Tibial nerve (tissue), 4 donors: ENCODE data around the gene HRH3. TPM values are rescaled to one million over a fixed set of nuclear protein-coding genes. Genes with fewer than 3 reads are reported as not detected.

Source experiments
- DNase-seq, 2 donors: peaks; one replicate each; pipeline ENCODE4 v3.0.0-alpha.2; 2019; ENCODE audit warnings: low spot score in 2 of 2
- H3K27ac ChIP-seq, 4 donors: fragments of 200-600 bp; sonication (generic) in 3 of 4; one replicate each; pipeline ENCODE4 v1.5.1; 2017 to 2019; ENCODE audit warnings: mild to moderate bottlenecking in 1 of 4
- H3K27me3 ChIP-seq, 2 donors: fragments of 200-600 bp; sonication (generic) in 1 of 2; one replicate each; pipeline versions ENCODE4 v1.5.1 to v1.6.0; 2017 to 2019
- H3K36me3 ChIP-seq, 3 donors: fragments of 200-600 bp; sonication (generic); one replicate each; pipeline ENCODE4 v1.5.1; 2018 to 2019
- H3K4me1 ChIP-seq, 4 donors: fragments of 200-600 bp; sonication (generic) in 3 of 4; one replicate each; pipeline ENCODE4 v1.5.1; 2017 to 2019
- H3K4me3 ChIP-seq, 4 donors: fragments of 200-600 bp; sonication (generic) in 3 of 4; one replicate each; pipeline ENCODE4 v1.5.1; 2017 to 2019; ENCODE audit warnings: mild to moderate bottlenecking in 1 of 4, moderate library complexity in 1 of 4
- H3K9me3 ChIP-seq, 4 donors: fragments of 200-600 bp; sonication (generic) in 3 of 4; one replicate each; pipeline ENCODE4 v1.5.1; 2017 to 2019
- CTCF ChIP-seq, 5 experiments: fragments of 200-600 bp in 3 of 5; fragments of 450-650 bp in 2 of 5; sonication (generic) in 3 of 5; IDR thresholded peaks; one replicate each; pipeline ENCODE4 v1.5.1; 2016 to 2019; ENCODE audit warnings: antibody characterized with exemption in 5 of 5, mild to moderate bottlenecking in 3 of 5, moderate library complexity in 2 of 5
- EP300 ChIP-seq, 2 donors: sonication (generic); formaldehyde crosslinking; IDR thresholded peaks; one replicate each; pipeline ENCODE4 v1.6.1; 2017; ENCODE audit warnings: antibody characterized with exemption in 2 of 2, mild to moderate bottlenecking in 1 of 2
- POLR2A ChIP-seq, 2 donors: fragments of 450-650 bp; IDR thresholded peaks; one replicate each; pipeline ENCODE4 v1.6.1; 2017; ENCODE audit warnings: antibody characterized with exemption in 2 of 2, mild to moderate bottlenecking in 2 of 2, moderate library complexity in 2 of 2
- WGBS, 2 donors: methylation state at CpG; one replicate each; pipeline ENCODE4 v1.1.5; 2018; 5-methylcytosine and 5-hydroxymethylcytosine counted together
- total RNA-seq, 4 donors: library from RNA; depleted of rRNA; stranded (reverse); fragments of >200 nt; gene quantifications; one replicate each; pipeline ENCODE4 v1.1.0, GENCODE V29; 2016

HRH3 gene
- total RNA-seq, 4 donors from 2014 or later, result not detected

DNA sequence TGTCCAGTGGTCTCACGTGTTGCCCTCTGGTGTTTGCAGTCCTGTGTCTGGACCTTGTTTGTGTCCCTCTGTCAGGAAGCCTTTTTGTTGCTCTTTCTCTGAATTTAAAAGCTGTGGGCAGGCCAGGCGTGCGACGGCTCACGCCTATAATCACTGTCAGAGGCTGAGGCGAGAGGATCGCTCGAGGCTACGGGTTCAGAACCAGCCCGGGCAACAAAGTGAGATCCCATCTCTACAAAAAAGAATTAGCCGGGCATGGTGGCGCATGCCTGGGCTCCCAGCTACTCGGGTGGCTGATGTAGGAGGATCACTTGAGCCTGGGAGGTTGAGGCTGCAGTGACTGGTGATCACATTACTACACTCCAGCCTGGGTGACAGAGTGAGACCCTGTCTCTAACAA lies 46.8 kb upstream of the HRH3 start:
- Histone ChIP-seq H3K9me3 (no peaks in the 10 kb centered on the region), H3K4me3 (no peak overlapping the region), H3K4me1 (no peaks in the 10 kb centered on the region), H3K36me3 (peaks cover 0 to 87% (median 9%) of the 10 kb centered on the region in 3 donors), H3K27me3 (no peaks in the 10 kb centered on the region), H3K27ac (no peak overlapping the region)
- 93 to 95% methylated on average over 13 of the region's 13 CpGs for WGBS, 2 donors
- no peak for DNase-seq
- TF ChIP-seq EP300 (IDR thresholded peaks at IDR 0.05) (no peak), CTCF (IDR thresholded peaks at IDR 0.05) (no peak), POLR2A (IDR thresholded peaks at IDR 0.05) (no peak)

DNA sequence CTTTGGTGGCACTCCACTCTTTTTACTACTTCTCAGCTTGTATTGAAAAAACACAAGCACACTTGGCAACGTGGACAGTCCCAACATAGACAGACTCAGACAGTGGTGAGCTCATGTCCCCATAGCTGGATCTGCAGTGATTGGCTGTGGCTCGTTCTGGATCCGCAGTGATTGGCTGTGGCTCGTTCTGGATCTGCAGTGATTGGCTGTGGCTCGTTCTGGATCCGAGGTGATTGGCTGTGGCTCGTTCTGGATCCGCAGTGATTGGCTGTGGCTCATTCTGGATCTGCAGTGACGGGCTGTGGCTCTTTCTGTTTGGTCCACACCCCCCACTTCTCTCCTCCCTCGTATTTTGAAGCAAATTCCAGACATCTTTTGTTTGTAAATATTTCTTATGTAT lies 46.3 kb upstream of the HRH3 start:
- Histone ChIP-seq H3K4me1 (no peaks in the 10 kb centered on the region), H3K27ac (no peak overlapping the region), H3K36me3 (peaks cover 0 to 87% (median 9%) of the 10 kb centered on the region in 3 donors), H3K27me3 (no peaks in the 10 kb centered on the region), H3K9me3 (no peaks in the 10 kb centered on the region), H3K4me3 (no peak overlapping the region)
- 92% methylated on average over 10 of the region's 10 CpGs for WGBS, 2 donors
- DNase-seq, result no peak
- TF ChIP-seq CTCF (IDR thresholded peaks at IDR 0.05) (no peak), POLR2A (IDR thresholded peaks at IDR 0.05) (no peak)

DNA sequence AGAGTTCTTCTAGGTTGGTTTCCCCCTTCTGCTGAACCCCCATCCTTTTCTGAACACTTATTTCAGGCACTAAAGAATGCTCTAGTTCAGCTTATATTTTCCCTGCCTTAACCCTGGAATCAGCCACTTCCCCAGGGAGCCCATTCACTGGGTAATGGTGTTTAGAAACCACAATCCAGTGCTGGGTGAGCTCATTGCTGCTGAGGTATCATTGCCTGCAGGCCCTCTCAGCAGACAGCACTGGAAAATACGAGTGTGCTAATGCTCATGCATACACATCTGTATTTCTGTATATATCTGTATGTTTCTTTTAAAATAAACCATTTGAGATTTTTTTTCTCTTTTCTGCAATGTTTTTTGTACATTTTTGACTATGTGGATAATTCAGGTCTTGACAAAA lies 45.3 kb upstream of the HRH3 start:
- Histone ChIP-seq H3K4me1 (no peaks in the 10 kb centered on the region), H3K9me3 (no peaks in the 10 kb centered on the region), H3K27ac (no peak overlapping the region), H3K36me3 (peaks cover 0 to 92% (median 13%) of the 10 kb centered on the region in 3 donors), H3K4me3 (no peak overlapping the region), H3K27me3 (no peaks in the 10 kb centered on the region)
- no peak for DNase-seq
- TF ChIP-seq POLR2A (IDR thresholded peaks at IDR 0.05), result no peak
- TF ChIP-seq EP300 (IDR thresholded peaks at IDR 0.05), result no peak
- TF ChIP-seq CTCF (IDR thresholded peaks at IDR 0.05), result no peak
- WGBS, 2 donors, result 90 to 96% methylated on average over 1 of the region's 1 CpG

- DNase-seq, result no peak
- 96 to 97% methylated on average over 14 of the region's 14 CpGs for WGBS, 2 donors
- peaks cover 0 to 9% (median 0%) of the 10 kb centered on the region in 4 donors for H3K4me1 ChIP-seq
- no peaks in the 10 kb centered on the region for H3K27me3 ChIP-seq
- TF ChIP-seq CTCF (IDR thresholded peaks at IDR 0.05) (no peak), EP300 (IDR thresholded peaks at IDR 0.05) (no peak), POLR2A (IDR thresholded peaks at IDR 0.05) (no peak)
- no peak overlapping the region for H3K4me3 ChIP-seq
- H3K27ac ChIP-seq, result no peak overlapping the region
- peaks cover 0 to 95% (median 15%) of the 10 kb centered on the region in 3 donors for H3K36me3 ChIP-seq
- H3K9me3 ChIP-seq, result no peaks in the 10 kb centered on the region
These were observed 43.3 kb upstream of the HRH3 start for GRCh38 chr20:62263396-62263795.

DNA sequence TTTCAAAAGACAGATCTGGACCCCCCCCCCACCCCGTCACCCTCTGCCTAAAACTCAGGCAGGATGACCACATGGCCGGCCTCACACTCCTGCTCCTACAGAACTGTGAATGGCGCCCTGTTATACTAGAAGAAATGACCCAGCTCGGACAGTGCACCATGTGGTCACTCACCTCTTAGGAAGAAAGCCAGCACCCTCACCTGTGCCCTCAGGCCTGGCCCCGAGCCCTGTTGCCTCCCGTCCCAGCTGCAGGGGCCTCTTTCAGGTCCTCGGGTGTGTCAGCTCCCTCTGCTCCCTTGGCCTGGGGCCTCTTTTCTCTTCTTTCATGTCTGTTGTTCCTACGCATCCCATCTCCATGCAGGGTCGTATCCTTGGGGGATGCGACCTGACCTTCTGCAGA lies 42.0 kb upstream of the HRH3 start:
- WGBS, 2 donors, result 88 to 93% methylated on average over 10 of the region's 10 CpGs
- Histone ChIP-seq H3K4me3 (no peak overlapping the region), H3K4me1 (peaks cover 0 to 9% (median 0%) of the 10 kb centered on the region in 4 donors), H3K27ac (no peak overlapping the region), H3K27me3 (no peaks in the 10 kb centered on the region), H3K9me3 (no peaks in the 10 kb centered on the region), H3K36me3 (peaks cover 0 to 90% (median 15%) of the 10 kb centered on the region in 3 donors)
- no peak for TF ChIP-seq POLR2A (IDR thresholded peaks at IDR 0.05)
- DNase-seq, result no peak

- Histone ChIP-seq H3K27me3 (no peaks in the 10 kb centered on the region), H3K9me3 (no peaks in the 10 kb centered on the region), H3K4me1 (peaks cover 0 to 9% (median 0%) of the 10 kb centered on the region in 4 donors), H3K36me3 (peaks cover 0 to 86% (median 15%) of the 10 kb centered on the region in 3 donors), H3K27ac (no peak overlapping the region), H3K4me3 (no peak overlapping the region)
- TF ChIP-seq POLR2A (IDR thresholded peaks at IDR 0.05) (no peak), CTCF (IDR thresholded peaks at IDR 0.05) (no peak), EP300 (IDR thresholded peaks at IDR 0.05) (no peak)
- 91 to 94% methylated on average over 8 of the region's 8 CpGs for whole genome bisulfite sequencing, 2 donors
- DNase-seq, result no peak
These were observed 39.2 kb upstream of the HRH3 start for GRCh38 chr20:62259294-62259565.
